Measurements from ENCODE around the gene IL1RAP.
A peak's percentile ranks its signal among the peaks of the same experiment; 100 is the strongest.
"Not testable (repeated sequence)": the region's sequence is repeated elsewhere in the genome, so short reads cannot be mapped to it uniquely, and the experiment has no call there.

The IL1RAP gene

GRCh38 chr3:190658106-190658505 is 144.2 kb downstream of the IL1RAP start:
- no peak overlapping the region for H3K4me3 ChIP-seq (ENCODE audit: low read depth, low read length)
- TF ChIP-seq, protein P1, sequence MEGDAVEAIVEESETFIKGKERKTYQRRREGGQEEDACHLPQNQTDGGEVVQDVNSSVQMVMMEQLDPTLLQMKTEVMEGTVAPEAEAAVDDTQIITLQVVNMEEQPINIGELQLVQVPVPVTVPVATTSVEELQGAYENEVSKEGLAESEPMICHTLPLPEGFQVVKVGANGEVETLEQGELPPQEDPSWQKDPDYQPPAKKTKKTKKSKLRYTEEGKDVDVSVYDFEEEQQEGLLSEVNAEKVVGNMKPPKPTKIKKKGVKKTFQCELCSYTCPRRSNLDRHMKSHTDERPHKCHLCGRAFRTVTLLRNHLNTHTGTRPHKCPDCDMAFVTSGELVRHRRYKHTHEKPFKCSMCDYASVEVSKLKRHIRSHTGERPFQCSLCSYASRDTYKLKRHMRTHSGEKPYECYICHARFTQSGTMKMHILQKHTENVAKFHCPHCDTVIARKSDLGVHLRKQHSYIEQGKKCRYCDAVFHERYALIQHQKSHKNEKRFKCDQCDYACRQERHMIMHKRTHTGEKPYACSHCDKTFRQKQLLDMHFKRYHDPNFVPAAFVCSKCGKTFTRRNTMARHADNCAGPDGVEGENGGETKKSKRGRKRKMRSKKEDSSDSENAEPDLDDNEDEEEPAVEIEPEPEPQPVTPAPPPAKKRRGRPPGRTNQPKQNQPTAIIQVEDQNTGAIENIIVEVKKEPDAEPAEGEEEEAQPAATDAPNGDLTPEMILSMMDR (IDR thresholded peaks at IDR 0.05; ENCODE audit: control insufficient read depth, extremely low read depth, insufficient read depth), result no peak
- DNase-seq (ENCODE audit: low read depth), result no peak

DNA sequence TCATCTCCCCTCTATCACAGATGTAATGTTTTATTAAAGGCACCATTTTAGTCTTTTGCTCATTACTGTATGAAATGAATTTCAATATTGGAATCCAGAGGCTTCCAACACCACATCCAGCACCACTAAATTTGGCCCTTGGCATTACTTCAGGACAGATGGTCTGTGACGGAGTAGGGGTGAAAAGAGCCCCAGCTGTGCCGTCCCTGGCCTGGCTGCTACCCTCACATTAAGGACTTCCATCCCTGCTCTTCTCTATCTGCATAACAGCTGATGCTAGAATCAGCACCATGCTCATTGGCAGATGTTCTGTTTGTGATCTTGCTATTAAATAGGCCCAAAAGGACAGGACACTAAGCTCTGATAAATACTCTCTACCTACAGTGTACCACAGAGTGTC is 152.9 kb downstream of the IL1RAP start:
- TF ChIP-seq, protein P1 (IDR thresholded peaks at IDR 0.05; ENCODE audit: control insufficient read depth, extremely low read depth, insufficient read depth), result no peak
- H3K4me3 ChIP-seq (ENCODE audit: low read depth, low read length), result no peak overlapping the region

GRCh38 chr3:190671658-190672057 is 157.8 kb downstream of the IL1RAP start:
- no peak for DNase-seq (ENCODE audit: low read depth)
- H3K4me3 ChIP-seq (ENCODE audit: low read depth, low read length), result no peak overlapping the region
- TF ChIP-seq, protein P1 (IDR thresholded peaks at IDR 0.05; ENCODE audit: control insufficient read depth, extremely low read depth, insufficient read depth), result no peak

More for the DNA sequence above, 152.9 kb downstream of the IL1RAP start:
- DNase-seq (ENCODE audit: low read depth), result no peak

- TF ChIP-seq, protein P1 (IDR thresholded peaks at IDR 0.05; ENCODE audit: control insufficient read depth, extremely low read depth, insufficient read depth), result no peak
- H3K4me3 ChIP-seq (ENCODE audit: low read depth, low read length), result no peak overlapping the region
- DNase-seq (ENCODE audit: low read depth), result no peak
Measured at GRCh38 chr3:190673148-190673547, 159.3 kb downstream of the IL1RAP start.

DNA sequence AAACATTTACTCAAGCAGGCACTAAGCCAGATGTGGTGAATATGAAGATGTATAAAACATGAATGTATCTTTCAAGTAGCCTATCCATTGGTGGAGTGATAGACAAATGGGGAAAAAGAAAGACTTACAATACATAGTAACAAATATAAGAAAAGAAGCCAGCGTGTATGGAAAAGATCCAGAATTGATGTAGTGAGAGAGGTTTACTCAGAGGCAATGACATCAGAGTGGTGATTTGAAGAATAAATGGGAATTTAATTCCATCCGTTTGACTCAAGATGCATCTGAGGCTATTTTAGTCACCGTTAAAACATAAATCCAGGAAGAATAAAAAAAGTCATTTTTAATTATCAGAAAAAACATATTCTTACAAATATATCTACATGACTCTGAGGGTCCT is 162.6 kb downstream of the IL1RAP start:
- peak; percentile 4 for DNase-seq (ENCODE audit: low read depth)
- H3K4me3 ChIP-seq (ENCODE audit: low read depth, low read length), result no peak overlapping the region
- TF ChIP-seq, protein P1 (IDR thresholded peaks at IDR 0.05; ENCODE audit: control insufficient read depth, extremely low read depth, insufficient read depth), result no peak

DNA sequence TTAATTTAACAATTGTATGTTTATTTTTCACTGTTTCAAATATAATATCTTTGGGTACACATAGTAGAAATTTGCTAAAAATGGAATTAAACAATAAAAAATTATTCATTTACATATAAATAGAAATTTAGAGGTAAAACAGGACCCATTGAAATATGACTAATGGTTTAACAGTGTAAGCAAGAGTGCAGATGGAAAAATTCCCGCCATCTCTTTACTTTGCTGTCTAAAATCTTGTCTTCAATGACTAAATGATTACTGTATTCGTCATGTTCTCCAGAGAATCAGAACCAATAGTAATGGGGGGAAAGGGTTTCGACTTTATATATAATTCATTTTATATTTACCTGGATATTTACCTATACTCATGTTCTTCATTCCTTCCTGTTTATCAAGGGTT is 163.1 kb downstream of the IL1RAP start:
- TF ChIP-seq, protein P1 (IDR thresholded peaks at IDR 0.05; ENCODE audit: control insufficient read depth, extremely low read depth, insufficient read depth), result no peak
- no peak for DNase-seq (ENCODE audit: low read depth)
- H3K4me3 ChIP-seq (ENCODE audit: low read depth, low read length), result no peak overlapping the region

DNA sequence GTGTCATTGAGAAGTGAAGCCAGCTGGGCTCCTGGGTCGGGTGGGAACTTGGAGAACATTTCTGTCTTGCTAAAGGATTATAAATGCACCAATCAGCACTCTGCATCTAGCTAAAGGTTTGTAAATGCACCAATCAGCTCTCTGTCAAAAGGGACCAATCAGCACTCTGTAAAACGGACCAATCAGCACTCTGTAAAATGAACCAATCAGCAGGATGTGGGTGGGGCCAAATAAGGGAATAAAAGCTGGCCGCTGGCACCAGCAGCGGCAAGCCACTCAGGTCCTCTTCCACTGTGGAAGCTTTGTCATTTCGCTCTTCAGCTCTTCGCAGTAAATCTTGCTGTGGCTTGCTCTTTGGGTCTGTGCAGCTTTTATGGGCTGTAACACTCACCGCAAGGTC is 164.0 kb downstream of the IL1RAP start:
- not testable (repeated sequence) for DNase-seq (ENCODE audit: low read depth); H3K4me3 ChIP-seq (ENCODE audit: low read depth, low read length)

Data from LNCaP clone FGC (cell line).